Measurements from ENCODE around the gene MCF2L. TPM values are rescaled to one million over a fixed set of nuclear protein-coding genes. Genes with fewer than 3 reads are reported as not detected.

Gene MCF2L
- total and polyA plus RNA-seq, 2 experiments from 2014 or later: 4.8 to 25.6 TPM

- TF ChIP-seq CTCF (conservative IDR thresholded peaks at IDR 0.05; ENCODE audit: low read depth in 2 of 2): no peak
- TF ChIP-seq ZNF331 (CRISPR knock-in tag; IDR thresholded peaks at IDR 0.05; ENCODE audit: low read depth): no peak
- no peak for TF ChIP-seq NANOG (IDR thresholded peaks at IDR 0.05; ENCODE audit: borderline replicate concordance)
- no peak for TF ChIP-seq STAT1 (IDR thresholded peaks at IDR 0.05; ENCODE audit: unreplicated experiment)
- TF ChIP-seq EZH2 (IDR thresholded peaks at IDR 0.05; ENCODE audit: low read depth, unreplicated experiment): no peak
- TF ChIP-seq JUNB (IDR thresholded peaks at IDR 0.05; ENCODE audit: unreplicated experiment): no peak
- no peak for TF ChIP-seq ZNF114 (CRISPR knock-in tag; IDR thresholded peaks at IDR 0.05)
These were observed 8.3 kb upstream of the MCF2L start (continued) for GRCh38 chr13:112960706-112961105.

- H3K27me3 Mint-ChIP-seq (ENCODE audit: insufficient read depth, low read depth, poor library complexity): peaks cover 20% of the 10 kb centered on the region
- Histone ChIP-seq H3K27ac (ENCODE audit: low read depth) (no peak overlapping the region), H3K79me2 (replicated peaks; ENCODE audit: insufficient read depth) (no peaks in the 10 kb centered on the region), H3K9me2 (ENCODE audit: insufficient read depth) (no peaks in the 10 kb centered on the region), H3K27me3 (ENCODE audit: insufficient read depth) (no peaks in the 10 kb centered on the region), H3F3A (replicated peaks; ENCODE audit: low read depth) (no peaks in the 10 kb centered on the region), H3K4me2 (no peak overlapping the region), H4K20me1 (replicated peaks; ENCODE audit: insufficient read depth) (peaks cover 5% of the 10 kb centered on the region; the same call in 1 of the 2 replicates), H3K4me3 (no peak overlapping the region), H2AFZ (no peak overlapping the region), H3K36me3 (ENCODE audit: insufficient read depth) (no peaks in the 10 kb centered on the region), H3K4me1 (ENCODE audit: insufficient read depth) (peaks cover 6% of the 10 kb centered on the region; the same call in 1 of the 2 replicates)
- ATAC-seq (no peak), DNase-seq (ENCODE audit: low spot score) (no peak)
- H3K9me3 Mint-ChIP-seq: no peaks in the 10 kb centered on the region
- no peaks in the 10 kb centered on the region for H3K36me3 Mint-ChIP-seq (ENCODE audit: low read depth)
- no peak overlapping the region for H3K27ac Mint-ChIP-seq
- H3K4me1 Mint-ChIP-seq: peaks cover 15% of the 10 kb centered on the region
- H3K4me3 Mint-ChIP-seq: no peak overlapping the region
- TF ChIP-seq ZNF462 (CRISPR knock-in tag; IDR thresholded peaks at IDR 0.05) (no peak), JUNB (IDR thresholded peaks at IDR 0.05; ENCODE audit: unreplicated experiment) (no peak), STAT1 (IDR thresholded peaks at IDR 0.05; ENCODE audit: unreplicated experiment) (no peak), CTCF (conservative IDR thresholded peaks at IDR 0.05; ENCODE audit: low read depth in 2 of 2) (no peak), ZNF331 (CRISPR knock-in tag; IDR thresholded peaks at IDR 0.05; ENCODE audit: low read depth) (no peak), POLR2AphosphoS5 (IDR thresholded peaks at IDR 0.05; ENCODE audit: low read depth) (no peak), ETS1 (IDR thresholded peaks at IDR 0.05) (no peak), CREB1 (CRISPR knock-in tag; IDR thresholded peaks at IDR 0.05; ENCODE audit: low read depth) (no peak), EZH2phosphoT487 (IDR thresholded peaks at IDR 0.05; ENCODE audit: unreplicated experiment) (no peak), ZNF114 (CRISPR knock-in tag; IDR thresholded peaks at IDR 0.05) (no peak), EZH2 (IDR thresholded peaks at IDR 0.05; ENCODE audit: low read depth, unreplicated experiment) (no peak)
These were observed 7.3 kb upstream of the MCF2L start for GRCh38 chr13:112961457-112962369.
